Ovary (tissue), 9 donors: Measurements from ENCODE around the gene SIX5. TPM values are rescaled to one million over a fixed set of nuclear protein-coding genes. Genes with fewer than 3 reads are reported as not detected.
A peak's percentile ranks its signal among the peaks of the same experiment; 100 is the strongest.

Experiments
- DNase-seq, 5 donors: peaks; one replicate each; pipeline ENCODE4 v3.0.0-alpha.2; 2019 to 2020
- H3K27ac ChIP-seq, 2 donors: fragments of 200-600 bp; one replicate each; pipeline versions ENCODE4 v1.5.1 to v1.8.0; 2019 to 2022
- H3K27me3 ChIP-seq: fragments of 200-600 bp; one replicate; pipeline ENCODE4 v1.8.0; 2022
- H3K36me3 ChIP-seq: fragments of 200-600 bp; sonication (generic); one replicate; pipeline ENCODE4 v1.5.1; 2019
- H3K4me1 ChIP-seq: one replicate; pipeline ENCODE4 v1.8.1; 2013; ENCODE audit warnings: mild to moderate bottlenecking, moderate library complexity; ENCODE audit not compliant: insufficient read depth
- H3K4me3 ChIP-seq: fragments of 200-600 bp; sonication (generic); one replicate; pipeline ENCODE4 v1.5.1; 2017
- H3K9me3 ChIP-seq, 2 donors: fragments of 200-600 bp in 1 of 2; sonication (generic) in 1 of 2; one replicate each; pipeline versions ENCODE4 v1.5.1 to v1.8.1; 2013 to 2019; ENCODE audit warnings: mild to moderate bottlenecking in 1 of 2, moderate library complexity in 1 of 2
- EP300 ChIP-seq: sonication (generic); formaldehyde crosslinking; IDR thresholded peaks from one replicate; pipeline ENCODE4 v1.6.1; 2017; ENCODE audit warnings: antibody characterized with exemption
- POLR2A ChIP-seq: fragments of 450-650 bp; IDR thresholded peaks from one replicate; pipeline ENCODE4 v1.6.1; 2017; ENCODE audit warnings: antibody characterized with exemption, mild to moderate bottlenecking, moderate library complexity
- WGBS, 3 donors: extraction: QIAGEN DNeasy Blood & Tissue Kit in 1 of 3; methylation state at CpG; one replicate each; pipeline versions ENCODE4 v1.1.5 to v1.1.7; 2013 to 2017; 5-methylcytosine and 5-hydroxymethylcytosine counted together
- intact Hi-C, 4 donors: fragments of 100-400 bp; cut with DNase I; formaldehyde crosslinking; loops; one replicate each; pipeline versions ENCODE4 v1.11.0 to v1.15.1; 2022 to 2023
- polyA plus RNA-seq, 2 donors: library from polyadenylated mRNA; stranded (reverse); fragments of 200-250 nt in 1 of 2; fragments of 350-450 nt in 1 of 2; fragmentation: Illumina TruSeq in 1 of 2; extraction: RNeasy Lipid Tissue Mini Kit (QIAGEN cat#74804) in 1 of 2; gene quantifications; one replicate each; pipeline ENCODE4 v1.2.3, GENCODE V29; 2013 to 2014
- total RNA-seq, 7 donors: library from RNA; depleted of rRNA in 2 of 7; stranded (reverse); fragments of >200 nt in 2 of 7; fragmentation: NEBNext Ultra II Directional in 3 of 7; extraction: Animal tissue kit (Norgen Biotek cat#: 25700) in 3 of 7; gene quantifications; one replicate each; pipeline versions ENCODE4 v1.1.0 to v1.2.4, GENCODE V29; 2016 to 2023
- TF ChIP-seq, protein P1 (sequence below), 3 donors: fragments of 450-650 bp in 2 of 3; fragments of 200-600 bp in 1 of 3; IDR thresholded peaks; one replicate each; pipeline versions ENCODE4 v1.5.1 to v1.8.0; 2016 to 2022; ENCODE audit warnings: antibody characterized with exemption in 3 of 3, mild to moderate bottlenecking in 1 of 3
- donor health status: DM: no; HTN: no; CAD: no; lungs with moderate emphysema.
- donor health status: DM: no; HTN: no; CAD: no.
- donor health status: Bipolar disorder and iron deficiency.
- donor health status: DM: yes; HTN: yes; CAD: no.
- donor health status: DM: no; HTN: no; CAD: no.
- donor health status: DM: yes; HTN: yes; CAD: no.

SIX5 gene
- total and polyA plus RNA-seq, 9 donors = 5.4 to 64.4 (median 43.5) TPM

DNA sequence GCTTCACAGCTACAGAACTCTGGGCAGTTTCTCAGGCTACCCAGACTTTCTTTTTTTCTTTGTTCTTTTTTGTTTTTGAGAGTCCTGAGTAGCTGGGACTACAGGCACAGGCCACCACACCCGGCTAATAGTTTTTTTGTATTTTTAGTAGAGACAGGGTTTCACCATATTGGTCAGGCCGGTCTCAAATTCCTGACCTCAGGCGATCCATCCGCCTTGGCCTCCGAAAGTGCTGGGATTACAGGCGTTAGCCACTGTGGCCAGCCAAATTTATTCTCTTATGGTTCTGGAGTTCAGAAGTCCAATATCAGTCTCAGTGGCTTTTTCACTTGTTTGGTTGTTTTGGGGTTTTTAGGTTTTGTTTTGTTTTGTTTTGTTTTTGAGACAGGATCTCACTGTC, 23.4 kb downstream of the SIX5 start:
- intact Hi-C loops = no loop called here
- Histone ChIP-seq H3K27me3 (no peaks in the 10 kb centered on the region), H3K27ac (no peak overlapping the region), H3K4me3 (no peak overlapping the region), H3K9me3 (no peaks in the 10 kb centered on the region), H3K4me1 (no peaks in the 10 kb centered on the region), H3K36me3 (no peaks in the 10 kb centered on the region)
- WGBS, 3 donors = 86 to 90% (median 88%) methylated on average over 6 of the region's 6 CpGs
- TF ChIP-seq POLR2A = no peak
- no peak for TF ChIP-seq EP300
- TF ChIP-seq, protein P1, sequence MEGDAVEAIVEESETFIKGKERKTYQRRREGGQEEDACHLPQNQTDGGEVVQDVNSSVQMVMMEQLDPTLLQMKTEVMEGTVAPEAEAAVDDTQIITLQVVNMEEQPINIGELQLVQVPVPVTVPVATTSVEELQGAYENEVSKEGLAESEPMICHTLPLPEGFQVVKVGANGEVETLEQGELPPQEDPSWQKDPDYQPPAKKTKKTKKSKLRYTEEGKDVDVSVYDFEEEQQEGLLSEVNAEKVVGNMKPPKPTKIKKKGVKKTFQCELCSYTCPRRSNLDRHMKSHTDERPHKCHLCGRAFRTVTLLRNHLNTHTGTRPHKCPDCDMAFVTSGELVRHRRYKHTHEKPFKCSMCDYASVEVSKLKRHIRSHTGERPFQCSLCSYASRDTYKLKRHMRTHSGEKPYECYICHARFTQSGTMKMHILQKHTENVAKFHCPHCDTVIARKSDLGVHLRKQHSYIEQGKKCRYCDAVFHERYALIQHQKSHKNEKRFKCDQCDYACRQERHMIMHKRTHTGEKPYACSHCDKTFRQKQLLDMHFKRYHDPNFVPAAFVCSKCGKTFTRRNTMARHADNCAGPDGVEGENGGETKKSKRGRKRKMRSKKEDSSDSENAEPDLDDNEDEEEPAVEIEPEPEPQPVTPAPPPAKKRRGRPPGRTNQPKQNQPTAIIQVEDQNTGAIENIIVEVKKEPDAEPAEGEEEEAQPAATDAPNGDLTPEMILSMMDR (IDR thresholded peaks at IDR 0.05) = no peak
- DNase-seq = no peak

DNA sequence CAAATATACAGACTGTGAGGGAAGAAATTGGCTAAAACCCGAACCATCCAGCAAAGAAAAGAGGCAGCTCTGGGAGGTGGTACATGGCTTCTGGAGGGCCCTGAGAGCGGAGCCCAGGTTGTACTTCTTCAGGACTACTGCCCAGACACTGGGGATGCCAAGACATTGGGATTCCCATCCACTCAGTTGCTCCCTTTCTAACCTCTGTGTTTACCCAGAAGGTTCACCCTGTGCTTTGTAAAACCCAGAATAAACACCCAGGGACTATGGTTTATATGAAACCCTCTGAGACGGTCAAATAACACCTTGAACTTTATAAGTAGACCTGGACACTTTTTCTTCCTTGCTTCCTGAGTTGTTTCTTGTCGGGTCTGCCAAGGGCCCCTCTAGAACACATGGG, 26.1 kb downstream of the SIX5 start:
- no peaks in the 10 kb centered on the region for H3K36me3 ChIP-seq
- no peaks in the 10 kb centered on the region for H3K4me1 ChIP-seq
- TF ChIP-seq EP300 (no peak), POLR2A (no peak)
- TF ChIP-seq, protein P1 (IDR thresholded peaks at IDR 0.05) = no peak
- no peaks in the 10 kb centered on the region for H3K27me3 ChIP-seq
- no peak overlapping the region for H3K4me3 ChIP-seq
- intact Hi-C loops = no loop called here
- no peak for DNase-seq
- no peak overlapping the region for H3K27ac ChIP-seq
- H3K9me3 ChIP-seq = no peaks in the 10 kb centered on the region
- WGBS, 3 donors = 60 to 68% (median 65%) methylated on average over 4 of the region's 4 CpGs

DNA sequence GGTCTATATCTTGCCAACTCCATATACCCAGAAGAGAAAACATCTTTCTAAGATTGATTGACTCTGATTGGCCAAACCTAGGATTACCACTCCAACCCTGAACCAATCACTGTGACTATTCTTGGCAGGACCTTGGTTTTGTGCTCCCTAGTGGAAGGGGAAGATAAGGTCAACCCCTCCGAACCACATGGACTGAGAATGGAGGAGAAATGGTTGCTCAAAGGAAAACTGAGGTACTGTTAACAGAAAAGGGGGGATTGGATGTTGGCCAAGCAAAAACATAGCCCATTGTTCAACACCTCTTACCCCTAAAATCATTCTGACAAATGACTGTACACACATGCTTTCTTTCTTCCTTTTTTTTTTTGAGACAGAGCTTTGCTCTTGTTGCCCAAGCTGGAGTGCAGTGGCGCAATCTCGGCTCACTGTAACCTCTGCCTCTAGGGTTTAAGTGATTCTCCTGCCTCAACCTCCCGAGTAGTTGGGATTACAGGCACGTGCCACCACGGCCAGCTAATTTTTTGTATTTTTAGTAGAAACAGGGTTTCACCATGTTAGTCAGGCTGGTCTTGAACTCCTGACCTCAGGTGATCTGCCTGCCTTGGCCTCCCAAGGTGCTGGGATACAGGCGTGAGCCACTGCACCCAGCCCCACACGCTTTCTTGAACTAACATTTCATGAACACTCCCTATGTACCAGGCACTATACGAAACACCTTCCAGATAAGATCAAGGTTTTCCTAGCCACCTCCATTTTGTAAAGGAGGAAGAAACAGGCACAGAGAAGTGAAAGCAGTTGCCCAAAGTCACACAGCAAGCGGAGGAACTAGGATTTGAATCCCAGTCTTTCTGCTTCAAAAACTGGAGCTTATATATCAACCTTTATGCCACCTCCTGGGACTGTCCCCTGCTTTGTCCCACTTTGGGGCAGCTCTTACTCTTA, 29.3 kb downstream of the SIX5 start:
- TF ChIP-seq, protein P1 (IDR thresholded peaks at IDR 0.05) = no peak
- TF ChIP-seq EP300 (no peak), POLR2A (no peak)
- no peak for DNase-seq
- WGBS, 3 donors = 84% methylated on average over 10 of the region's 10 CpGs
- intact Hi-C loops = no loop called here
- Histone ChIP-seq H3K4me3 (no peak overlapping the region), H3K36me3 (no peaks in the 10 kb centered on the region), H3K27me3 (no peaks in the 10 kb centered on the region), H3K9me3 (no peaks in the 10 kb centered on the region), H3K4me1 (no peaks in the 10 kb centered on the region), H3K27ac (no peak overlapping the region)

DNA sequence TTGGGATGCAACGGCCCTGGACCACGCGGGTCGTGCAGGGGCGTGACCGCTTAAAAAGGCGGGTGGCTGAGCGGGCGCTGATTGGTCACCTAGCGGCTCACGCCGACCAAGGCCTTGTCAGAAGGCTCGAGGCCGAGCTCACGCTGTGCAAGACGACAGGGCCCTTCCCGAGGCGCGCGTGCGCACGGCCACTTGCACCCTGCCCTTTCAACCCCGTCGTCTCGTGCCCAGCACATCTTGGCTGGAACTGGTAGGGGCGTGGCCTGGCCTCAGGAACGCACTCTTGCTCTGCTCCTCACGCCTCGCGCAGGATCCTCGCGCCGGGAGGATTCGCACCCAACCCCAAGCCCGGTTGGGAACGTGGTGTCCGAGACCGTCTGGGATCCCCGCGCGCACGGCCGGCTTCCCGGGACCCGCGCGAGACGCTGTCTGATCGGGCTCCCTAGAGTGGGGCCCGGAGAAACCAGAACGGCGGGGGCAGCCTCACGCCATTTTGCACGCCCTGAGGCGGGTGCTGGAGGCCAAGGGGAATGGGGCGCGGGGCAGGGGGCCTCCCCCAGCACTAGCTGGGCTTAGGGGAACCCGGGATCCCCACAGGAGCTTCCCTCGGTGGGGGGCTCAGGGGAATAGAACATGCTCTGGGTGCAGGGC, 35.8 kb downstream of the SIX5 start, which contains the start of gene MEIOSIN:
Gene MEIOSIN (plus strand): TSS at position 280 of the 651 bp plus-strand sequence. CDS start 1,938 bp downstream, outside the sequence.
- Histone ChIP-seq H3K36me3 (no peaks in the 10 kb centered on the region), H3K27me3 (no peaks in the 10 kb centered on the region), H3K27ac (no peak within 1 kb of the TSS), H3K4me3 (no peak within 1 kb of the TSS), H3K4me1 (peaks cover 5% of the 10 kb centered on the region), H3K9me3 (no peaks in the 10 kb centered on the region)
- intact Hi-C loops = no loop called here
- TF ChIP-seq, protein P1 (IDR thresholded peaks at IDR 0.05) = no peak
- TF ChIP-seq EP300 = no peak
- no peak for TF ChIP-seq POLR2A
- DNase-seq = peak in 3 of 5 donors; percentile 41 to 50 (median 43)
- 92 to 94% (median 92%) methylated on average over 56 to 59 of the region's 59 CpGs for WGBS, 3 donors
